ENCODE measurements around the gene TAF4. TPM values are rescaled to one million over a fixed set of nuclear protein-coding genes. Genes with fewer than 3 reads are reported as not detected.

The TAF4 gene
- total RNA-seq, 2 donors from 2014 or later = 13.4 to 14.5 TPM

DNA sequence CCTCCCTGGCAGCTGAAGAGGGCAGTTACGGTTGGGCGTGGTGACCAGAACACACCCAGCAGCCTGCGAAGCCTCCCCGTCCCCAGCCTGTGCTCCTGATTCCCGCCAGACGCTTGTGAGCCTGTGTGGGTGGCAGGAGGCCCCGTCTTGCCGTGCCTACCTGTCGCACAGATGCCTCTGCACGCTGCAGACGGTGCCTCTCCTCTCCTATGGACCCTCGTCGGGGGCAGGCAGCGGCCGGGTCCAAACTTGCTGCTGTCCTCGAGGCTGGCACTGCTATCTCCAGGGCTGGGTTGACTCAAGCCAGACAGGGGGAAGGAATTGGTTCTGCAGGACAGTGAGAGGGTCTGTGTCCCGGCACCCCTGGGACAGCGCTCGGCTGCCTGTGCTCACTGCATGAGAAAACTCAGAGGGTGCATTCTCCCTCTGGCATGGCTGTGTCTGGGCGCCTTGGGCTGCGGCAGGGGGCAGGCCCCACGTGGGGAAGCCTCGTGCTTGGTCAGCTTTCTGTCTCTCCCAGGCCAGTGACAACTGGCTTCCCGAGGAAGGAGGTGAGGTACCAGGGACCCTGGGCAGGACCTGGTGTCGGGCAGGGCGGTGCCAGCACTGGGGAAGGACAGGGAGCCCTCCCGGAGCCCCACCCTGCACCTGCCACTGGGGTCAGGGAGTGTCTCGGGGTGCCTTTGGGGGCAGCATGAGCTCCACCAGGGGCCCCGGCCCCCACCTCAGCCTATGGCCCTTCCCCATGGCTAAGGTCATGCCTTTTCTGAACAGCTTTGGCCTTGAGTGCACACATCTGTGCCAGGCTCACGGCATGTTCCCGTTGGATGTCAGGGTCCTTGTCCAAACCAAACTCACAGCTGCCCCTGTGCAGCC lies 127.5 kb downstream of the TAF4 start:
- H3K36me3 Mint-ChIP-seq (ENCODE audit: low read depth) = no peaks in the 10 kb centered on the region
- H3K4me1 Mint-ChIP-seq = peaks cover 3% of the 10 kb centered on the region
- H3K9me3 Mint-ChIP-seq = no peaks in the 10 kb centered on the region
- no peak overlapping the region for H3K27ac Mint-ChIP-seq
- H3K27me3 Mint-ChIP-seq = peaks cover 3% of the 10 kb centered on the region
- no peak for ATAC-seq (replicated peaks)
- no peak overlapping the region for H3K4me3 Mint-ChIP-seq

DNA sequence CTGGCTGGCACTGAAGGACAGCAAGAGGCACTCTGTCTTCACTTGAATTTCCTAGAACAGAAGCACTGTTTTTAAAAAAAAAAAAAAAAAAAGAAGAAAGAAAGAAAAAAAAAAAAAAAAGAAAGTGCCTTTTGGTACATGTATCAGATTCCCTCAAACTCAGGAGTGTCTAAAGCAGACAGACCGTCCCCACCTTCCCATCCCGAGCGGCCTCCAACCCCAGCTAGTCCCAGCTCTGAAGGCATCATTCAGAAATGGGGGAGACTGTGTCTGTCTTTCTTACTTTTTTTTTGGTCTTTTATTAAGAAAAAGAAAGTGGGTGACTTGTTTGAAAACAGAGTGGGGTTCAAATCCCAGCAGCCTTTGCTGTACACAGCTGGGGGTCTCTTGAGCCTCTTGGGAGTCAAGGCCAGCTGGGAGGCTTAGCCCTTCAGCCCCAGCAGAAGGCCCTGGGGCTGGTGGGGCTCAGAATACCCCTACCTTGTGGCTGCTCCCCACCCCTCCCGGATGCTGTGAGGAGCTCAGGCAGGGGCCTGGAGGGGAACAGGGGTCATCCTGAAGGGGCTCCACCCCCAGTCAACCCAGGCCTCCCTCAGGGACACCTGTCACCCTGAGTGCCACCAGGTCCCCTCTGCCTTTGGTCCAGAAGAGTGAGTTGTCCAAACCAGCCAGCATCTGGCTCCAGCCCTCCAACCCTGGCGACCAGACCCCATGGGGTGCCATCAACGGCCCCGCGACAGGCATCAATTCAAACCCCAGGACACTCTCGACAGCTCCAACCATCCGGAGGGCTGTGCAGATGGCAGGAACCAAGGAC lies 128.3 kb downstream of the TAF4 start:
- Mint-ChIP-seq H3K9me3 (no peaks in the 10 kb centered on the region), H3K27ac (no peak overlapping the region), H3K4me3 (no peak overlapping the region), H3K36me3 (ENCODE audit: low read depth) (no peaks in the 10 kb centered on the region), H3K27me3 (peaks cover 3% of the 10 kb centered on the region), H3K4me1 (peaks cover 3% of the 10 kb centered on the region)
- no peak for ATAC-seq (replicated peaks)

DNA sequence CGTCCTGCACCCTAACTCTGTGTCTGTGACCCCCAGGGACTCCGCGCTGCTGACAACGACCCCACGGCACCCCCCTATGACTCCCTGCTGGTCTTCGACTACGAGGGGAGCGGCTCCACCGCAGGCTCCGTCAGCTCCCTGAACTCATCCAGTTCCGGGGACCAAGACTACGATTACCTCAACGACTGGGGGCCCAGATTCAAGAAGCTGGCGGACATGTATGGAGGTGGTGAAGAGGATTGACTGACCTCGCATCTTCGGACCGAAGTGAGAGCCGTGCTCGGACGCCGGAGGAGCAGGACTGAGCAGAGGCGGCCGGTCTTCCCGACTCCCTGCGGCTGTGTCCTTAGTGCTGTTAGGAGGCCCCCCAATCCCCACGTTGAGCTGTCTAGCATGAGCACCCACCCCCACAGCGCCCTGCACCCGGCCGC lies 129.0 kb downstream of the TAF4 start:
- Mint-ChIP-seq H3K27ac (no peak overlapping the region), H3K4me3 (no peak overlapping the region), H3K9me3 (no peaks in the 10 kb centered on the region), H3K4me1 (peaks cover 3% of the 10 kb centered on the region), H3K27me3 (peaks cover 3% of the 10 kb centered on the region), H3K36me3 (ENCODE audit: low read depth) (no peaks in the 10 kb centered on the region)
- no peak for ATAC-seq (replicated peaks)

DNA sequence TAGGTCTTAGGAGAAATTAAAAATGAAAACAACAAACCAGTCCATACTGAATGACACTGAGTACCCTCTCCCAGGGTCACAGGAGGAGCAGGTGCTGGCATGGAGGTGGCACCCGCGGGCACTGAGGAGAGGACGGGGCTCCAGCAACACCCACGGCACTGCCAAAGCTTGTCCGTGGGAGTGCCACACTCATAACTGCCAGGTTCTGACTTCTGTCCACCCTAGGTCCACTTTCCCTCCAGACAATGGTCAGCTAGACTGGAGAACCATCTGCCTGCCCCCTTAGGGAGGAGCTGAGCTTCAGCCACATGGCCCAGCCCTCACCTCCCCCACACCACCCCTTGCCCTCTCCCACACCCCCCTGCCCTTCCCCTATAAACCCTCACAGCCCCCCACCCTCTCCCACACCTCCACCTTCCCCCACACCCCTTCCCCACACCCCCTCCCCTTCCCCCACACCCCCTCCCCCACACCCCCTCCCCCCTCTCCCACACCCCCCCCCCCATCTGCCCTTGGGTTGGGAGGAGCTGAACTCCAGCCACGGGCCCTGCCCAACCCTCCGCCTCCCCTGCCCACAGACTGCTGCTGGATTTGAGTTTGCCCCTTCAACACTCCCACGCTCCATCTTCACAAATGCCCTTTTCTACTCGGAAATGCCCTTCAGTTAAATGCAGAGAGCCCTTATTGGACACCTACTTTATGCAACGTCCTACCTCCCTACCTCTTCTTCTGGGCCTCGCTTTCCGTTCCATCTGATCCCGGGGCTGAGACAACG lies 129.6 kb downstream of the TAF4 start:
- ATAC-seq (replicated peaks) = no peak
- H3K4me1 Mint-ChIP-seq = peaks cover 3% of the 10 kb centered on the region
- H3K36me3 Mint-ChIP-seq (ENCODE audit: low read depth) = no peaks in the 10 kb centered on the region
- no peak overlapping the region for H3K27ac Mint-ChIP-seq
- H3K9me3 Mint-ChIP-seq = no peaks in the 10 kb centered on the region
- H3K27me3 Mint-ChIP-seq = peaks cover 3% of the 10 kb centered on the region
- no peak overlapping the region for H3K4me3 Mint-ChIP-seq

DNA sequence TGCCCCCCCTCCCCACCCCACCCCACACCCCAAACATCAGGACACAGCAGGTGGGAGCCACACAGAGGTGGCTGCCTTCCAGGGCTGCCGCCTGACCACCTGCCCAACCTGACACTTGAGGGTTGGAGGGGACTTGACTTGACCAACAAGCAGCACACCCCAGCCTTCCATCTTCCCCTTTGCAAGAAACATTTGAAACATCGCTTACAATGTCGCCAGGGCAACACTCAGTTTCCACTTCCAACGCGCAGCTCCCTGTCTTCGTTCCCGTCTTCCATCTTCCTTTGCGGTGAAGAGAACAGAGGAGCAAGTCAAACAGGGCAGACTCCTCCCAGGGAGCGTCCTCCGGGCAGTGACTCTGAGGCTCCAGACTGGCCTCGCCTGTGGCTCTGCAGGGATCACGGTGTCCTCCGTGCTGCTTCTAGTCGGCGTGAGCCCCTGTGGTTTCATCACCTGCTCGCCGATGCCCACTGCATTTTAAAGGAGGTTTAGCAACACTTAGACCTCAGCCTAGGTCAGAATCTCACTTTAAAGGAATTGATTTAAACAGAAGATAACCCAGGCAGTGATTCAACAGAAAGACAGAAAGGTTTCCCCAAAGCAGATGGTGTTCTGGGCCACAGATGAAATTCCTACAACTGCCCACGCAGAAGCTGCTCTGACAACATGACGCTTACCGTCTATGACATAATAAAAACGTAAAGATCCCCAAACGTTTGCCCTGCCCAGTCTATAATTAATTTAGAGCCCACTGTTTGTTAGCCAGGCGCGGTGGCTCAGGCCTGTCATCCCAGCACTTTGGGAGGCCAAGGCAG lies 130.8 kb downstream of the TAF4 start:
- Mint-ChIP-seq H3K4me1 (peaks cover 3% of the 10 kb centered on the region), H3K36me3 (ENCODE audit: low read depth) (no peaks in the 10 kb centered on the region), H3K27me3 (peaks cover 3% of the 10 kb centered on the region), H3K27ac (no peak overlapping the region), H3K9me3 (no peaks in the 10 kb centered on the region), H3K4me3 (no peak overlapping the region)
- no peak for ATAC-seq (replicated peaks)

DNA sequence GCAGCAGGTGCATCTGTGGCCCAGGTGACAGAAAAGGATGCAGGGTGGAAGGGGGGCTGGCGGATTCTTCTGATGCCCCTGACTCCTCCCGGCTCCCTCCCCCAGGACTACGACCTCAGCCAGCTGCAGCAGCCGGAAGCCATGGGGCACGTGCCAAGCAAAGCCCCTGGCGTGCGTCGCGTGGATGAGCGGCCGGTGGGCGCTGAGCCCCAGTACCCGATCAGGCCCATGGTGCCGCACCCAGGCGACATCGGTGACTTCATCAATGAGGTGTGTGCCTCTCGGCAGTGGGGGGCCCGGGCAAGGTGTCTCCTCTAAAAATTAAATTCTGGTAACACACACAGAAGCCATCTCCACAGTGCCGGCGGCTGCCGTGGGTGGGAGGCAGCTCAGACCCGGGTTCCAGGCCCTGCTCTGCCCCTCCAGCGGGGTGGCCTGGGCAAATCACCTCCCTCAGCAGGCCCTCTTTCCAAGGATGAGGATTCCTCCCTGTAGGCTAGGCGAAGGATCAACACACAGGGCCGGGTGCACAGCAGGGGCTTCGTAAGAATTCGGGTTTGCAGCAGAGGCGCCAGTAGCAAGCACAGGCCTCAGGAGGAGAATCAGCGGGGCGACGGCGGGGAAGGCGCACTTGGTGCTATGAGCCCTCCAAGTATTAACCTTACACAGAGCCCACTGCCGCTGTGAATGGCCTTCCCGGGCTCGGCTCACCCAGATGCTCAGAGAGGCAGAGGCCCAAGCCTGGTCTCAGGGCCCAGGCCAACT lies 131.5 kb downstream of the TAF4 start:
- Mint-ChIP-seq H3K4me1 (peaks cover 3% of the 10 kb centered on the region), H3K27ac (no peak overlapping the region), H3K27me3 (peaks cover 3% of the 10 kb centered on the region), H3K4me3 (no peak overlapping the region), H3K9me3 (no peaks in the 10 kb centered on the region), H3K36me3 (ENCODE audit: low read depth) (no peaks in the 10 kb centered on the region)
- ATAC-seq (replicated peaks) = no peak

DNA sequence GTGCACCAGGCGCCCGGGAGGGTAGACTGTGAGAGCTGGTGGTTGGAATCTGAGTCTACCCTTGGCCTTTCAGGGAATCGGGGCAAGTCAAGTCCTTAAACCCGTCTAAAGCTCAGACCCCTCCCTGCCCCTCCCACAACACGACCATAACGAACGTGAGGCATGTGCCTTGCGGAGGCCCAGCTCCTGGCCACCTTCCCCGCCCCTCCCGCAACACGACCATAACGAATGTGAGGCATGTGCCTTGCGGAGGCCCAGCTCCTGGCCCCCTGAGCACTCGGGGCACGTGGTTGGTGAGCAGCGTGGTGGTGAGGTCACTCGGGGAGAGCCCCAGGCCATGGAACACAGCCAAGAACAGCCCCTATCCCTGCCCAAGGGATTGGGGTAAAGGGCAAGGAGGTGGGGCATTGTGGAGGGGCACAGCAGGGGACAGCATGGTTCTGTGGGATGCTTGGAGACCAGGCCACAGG lies 132.2 kb downstream of the TAF4 start:
- ATAC-seq (replicated peaks) = no peak
- Mint-ChIP-seq H3K27ac (no peak overlapping the region), H3K4me1 (peaks cover 3% of the 10 kb centered on the region), H3K9me3 (no peaks in the 10 kb centered on the region), H3K27me3 (peaks cover 3% of the 10 kb centered on the region), H3K36me3 (ENCODE audit: low read depth) (no peaks in the 10 kb centered on the region), H3K4me3 (no peak overlapping the region)

DNA sequence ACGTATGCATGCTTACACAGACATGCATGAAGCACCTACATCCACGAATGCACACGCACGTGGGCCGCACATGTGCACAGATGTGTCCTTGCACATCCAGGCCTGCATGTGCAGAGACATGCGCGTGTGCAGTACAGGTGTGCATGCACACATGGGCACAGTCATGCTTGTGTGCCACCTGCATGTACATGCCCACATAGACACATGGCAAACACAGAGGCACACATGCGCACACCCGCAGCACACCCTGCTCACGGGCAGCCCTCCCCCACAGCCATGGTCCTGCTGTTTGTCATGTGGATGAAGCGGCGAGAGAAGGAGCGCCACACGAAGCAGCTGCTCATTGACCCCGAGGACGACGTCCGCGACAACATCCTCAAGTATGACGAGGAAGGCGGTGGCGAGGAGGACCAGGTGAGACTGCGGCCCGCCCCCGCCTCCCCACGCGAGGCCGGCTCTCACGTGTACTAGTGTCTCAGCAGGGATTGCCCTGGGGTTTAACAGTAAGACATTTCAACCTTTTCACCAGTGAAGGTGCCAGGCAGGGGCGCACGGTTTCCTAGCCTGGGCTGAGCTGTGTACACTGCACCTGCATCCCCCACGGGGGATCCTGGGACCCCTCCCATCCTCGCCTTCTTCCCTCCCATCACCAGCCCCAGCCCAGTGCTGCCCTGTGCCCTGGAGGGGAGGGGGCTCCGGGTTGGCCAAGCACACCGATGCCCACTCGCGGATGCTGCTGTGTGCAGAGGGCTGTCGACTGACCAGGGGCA lies 132.8 kb downstream of the TAF4 start:
- Mint-ChIP-seq H3K9me3 (no peaks in the 10 kb centered on the region), H3K36me3 (ENCODE audit: low read depth) (no peaks in the 10 kb centered on the region), H3K4me3 (no peak overlapping the region), H3K4me1 (peaks cover 3% of the 10 kb centered on the region), H3K27ac (no peak overlapping the region), H3K27me3 (peaks cover 3% of the 10 kb centered on the region)
- ATAC-seq (replicated peaks) = no peak

DNA sequence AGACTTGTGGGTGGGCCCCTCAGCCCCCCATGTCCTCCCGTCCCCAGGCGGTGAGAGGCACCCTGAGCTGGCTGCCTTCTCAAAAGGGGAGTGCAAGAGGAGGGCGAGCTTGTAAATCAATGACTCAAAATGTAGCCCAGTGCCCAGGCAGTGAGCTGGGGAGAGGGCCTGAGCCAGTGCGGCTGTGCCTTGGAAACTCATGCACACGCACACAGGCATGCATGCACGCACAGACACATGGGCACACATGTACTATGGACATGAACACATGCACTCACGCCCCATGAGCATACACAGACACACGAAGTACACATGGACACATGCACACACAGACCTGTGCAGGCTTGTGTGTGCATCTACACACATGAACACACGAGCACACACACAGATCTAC lies 133.5 kb downstream of the TAF4 start:
- Mint-ChIP-seq H3K4me1 (peaks cover 3% of the 10 kb centered on the region), H3K27me3 (peaks cover 3% of the 10 kb centered on the region), H3K27ac (no peak overlapping the region), H3K4me3 (no peak overlapping the region), H3K36me3 (ENCODE audit: low read depth) (no peaks in the 10 kb centered on the region), H3K9me3 (no peaks in the 10 kb centered on the region)
- no peak for ATAC-seq (replicated peaks)

DNA sequence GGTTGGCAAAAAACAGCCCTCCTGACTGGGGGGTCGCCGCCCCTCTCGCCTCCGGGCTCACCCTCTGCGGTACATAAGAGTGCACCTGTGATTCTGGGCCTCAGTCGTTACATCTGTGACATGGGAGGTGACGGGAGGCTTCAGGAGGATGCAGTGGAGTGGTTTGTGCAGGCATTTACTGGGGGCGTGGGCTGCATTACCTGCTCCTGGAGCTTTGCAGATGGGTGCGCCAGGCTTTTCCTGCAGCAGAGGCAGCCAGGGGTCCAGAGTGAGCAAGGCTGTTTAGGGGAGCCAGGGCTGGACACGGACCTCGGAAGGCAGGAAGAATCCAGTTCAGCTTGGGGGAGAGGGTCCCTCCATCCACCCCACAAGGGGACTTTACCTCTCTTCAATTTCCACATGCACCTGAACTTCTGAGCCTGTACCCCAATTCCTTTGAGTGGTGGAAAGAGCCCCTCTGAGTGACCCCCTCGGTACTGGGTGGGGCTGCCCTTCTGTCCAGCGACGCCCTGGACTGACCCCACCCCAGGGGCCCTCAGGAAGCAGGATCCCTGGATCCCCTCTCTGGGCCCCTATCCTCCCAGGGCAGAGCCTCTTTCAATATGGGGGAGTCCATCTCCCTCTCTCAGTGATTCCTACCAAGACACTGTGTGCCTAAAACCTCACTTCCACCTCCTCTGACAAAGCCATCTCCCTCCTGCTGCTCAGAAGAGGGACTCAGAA lies 134.0 kb downstream of the TAF4 start:
- Mint-ChIP-seq H3K4me1 (peaks cover 3% of the 10 kb centered on the region), H3K4me3 (no peak overlapping the region), H3K36me3 (ENCODE audit: low read depth) (no peaks in the 10 kb centered on the region), H3K9me3 (no peaks in the 10 kb centered on the region), H3K27me3 (peaks cover 3% of the 10 kb centered on the region), H3K27ac (no peak overlapping the region)
- ATAC-seq (replicated peaks) = no peak

DNA sequence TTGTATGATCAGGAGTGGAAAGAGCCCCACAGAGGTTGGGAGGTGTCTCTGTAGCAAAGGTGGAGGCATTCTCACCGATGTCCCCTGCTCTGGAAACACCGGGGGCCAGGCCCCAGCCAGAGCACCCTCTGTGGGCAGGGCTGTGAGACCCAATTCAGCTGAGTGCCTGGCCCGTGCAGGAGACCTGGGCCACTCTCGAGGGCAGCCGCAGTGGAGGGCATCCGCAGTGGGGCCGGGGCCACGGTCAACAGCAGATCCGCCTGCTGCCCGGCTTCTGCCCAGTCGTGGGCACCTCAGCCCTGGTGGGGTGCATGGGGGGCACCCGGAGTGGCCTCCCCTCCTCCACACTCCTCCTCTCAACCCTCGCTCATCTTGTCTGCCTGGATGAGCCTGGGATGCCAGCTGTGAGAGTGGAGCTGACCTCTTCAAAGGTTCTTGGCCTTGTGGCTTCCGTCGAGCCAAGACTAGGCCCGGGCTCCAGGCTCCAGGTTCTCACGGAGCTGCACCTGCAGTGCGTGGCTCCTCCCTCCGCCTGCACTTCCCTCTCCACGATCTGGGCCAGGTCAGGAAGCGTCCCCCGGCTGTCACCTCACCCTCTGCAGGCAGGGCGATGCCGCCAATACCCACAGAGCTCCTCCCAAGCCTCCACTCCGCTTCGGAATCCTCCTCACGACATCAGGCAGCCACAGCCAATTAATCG lies 134.8 kb downstream of the TAF4 start:
- peaks cover 3% of the 10 kb centered on the region for H3K27me3 Mint-ChIP-seq
- no peaks in the 10 kb centered on the region for H3K36me3 Mint-ChIP-seq (ENCODE audit: low read depth)
- no peak for ATAC-seq (replicated peaks)
- H3K4me1 Mint-ChIP-seq = peaks cover 3% of the 10 kb centered on the region
- no peak overlapping the region for H3K27ac Mint-ChIP-seq
- H3K4me3 Mint-ChIP-seq = no peak overlapping the region
- no peaks in the 10 kb centered on the region for H3K9me3 Mint-ChIP-seq
